IMR-90 (cell line): ENCODE measurements around the gene CALD1. TPM values are rescaled to one million over a fixed set of nuclear protein-coding genes. Genes with fewer than 3 reads are reported as not detected.

Experiments used
- ATAC-seq: fragments of 200-7000 bp; cut with Tn5 transposase; 2 replicates; pipeline ENCODE4 v1.9.1; 2020; ENCODE audit warnings: low read depth, mild to moderate bottlenecking, moderate library complexity
- BruUV-seq: library from RNA; stranded (reverse); fragments of 400-500 nt; replicated peaks from 2 replicates; lab custom pipeline; 2021; lab: Mats Ljungman, UMichigan
- CTCF ChIA-PET: fragments of 300-600 bp; formaldehyde crosslinking; extraction: SDS; loops from one replicate; lab custom pipeline; 2021; ENCODE audit warnings: antibody characterized with exemption; lab: Yijun Ruan, JAX
- POLR2A ChIA-PET: fragments of 300-600 bp; sonication (Branson Sonifier 250); formaldehyde crosslinking; loops from one replicate; lab custom pipeline; 2022; ENCODE audit warnings: antibody characterized with exemption; ENCODE audit not compliant: unreplicated experiment; lab: Charles Lee
- DNase-seq: peaks from one replicate; pipeline ENCODE4 v3.0.0; 2013
- H2AFZ ChIP-seq: replicated peaks from 2 replicates; pipeline ENCODE3; 2013; ENCODE audit warnings: low read length, mild to moderate bottlenecking; ENCODE audit not compliant: poor library complexity
- H2AK5ac ChIP-seq: 2 replicates; pipeline ENCODE4 v1.6.1; 2013; ENCODE audit warnings: low read depth, low read length, inconsistent platforms
- H2AK9ac ChIP-seq: replicated peaks from 2 replicates; pipeline ENCODE3; 2013; ENCODE audit warnings: mild to moderate bottlenecking, low read depth, low read length, moderate library complexity; ENCODE audit not compliant: poor library complexity
- H2BK120ac ChIP-seq: 2 replicates; pipeline ENCODE4 v1.6.1; 2013; ENCODE audit warnings: low read depth, low read length, inconsistent platforms
- H2BK15ac ChIP-seq: 3 replicates; pipeline ENCODE4 v1.6.1; 2013; ENCODE audit warnings: low read depth, low read length, inconsistent platforms
- H2BK20ac ChIP-seq: 2 replicates; pipeline ENCODE4 v1.6.1; 2013; ENCODE audit warnings: low read depth, mild to moderate bottlenecking, inconsistent platforms, low read length, moderate library complexity
- H2BK5ac ChIP-seq: 2 replicates; pipeline ENCODE4 v1.6.1; 2013; ENCODE audit warnings: mild to moderate bottlenecking, low read depth, low read length, inconsistent platforms; ENCODE audit not compliant: poor library complexity, severe bottlenecking
- H3K14ac ChIP-seq: replicated peaks from 2 replicates; pipeline ENCODE4 v1.6.1; 2013; ENCODE audit warnings: low read depth, low read length, inconsistent platforms
- H3K18ac ChIP-seq: 2 replicates; pipeline ENCODE4 v1.6.1; 2013; ENCODE audit warnings: low read depth, low read length, control low read depth
- H3K23ac ChIP-seq: 2 replicates; pipeline ENCODE4 v1.6.1; 2013; ENCODE audit warnings: low read depth, low read length, inconsistent platforms
- H3K27ac ChIP-seq: 2 replicates; pipeline ENCODE4 v1.5.1; 2013; ENCODE audit warnings: mild to moderate bottlenecking, control low read depth, low read length; ENCODE audit not compliant: insufficient read depth
- H3K27me3 ChIP-seq: 2 replicates; pipeline ENCODE4 v1.6.1; 2013; ENCODE audit warnings: low read length; ENCODE audit not compliant: control insufficient read depth, insufficient read depth
- H3K36me3 ChIP-seq: 2 replicates; pipeline ENCODE4 v1.6.1; 2013; ENCODE audit warnings: low read length, mixed read lengths; ENCODE audit not compliant: control insufficient read depth, insufficient read depth
- H3K4ac ChIP-seq: 2 replicates; pipeline ENCODE4 v1.6.1; 2013; ENCODE audit warnings: low read depth, low read length, inconsistent platforms
- H3K4me1 ChIP-seq: 2 replicates; pipeline ENCODE4 v1.6.1; 2013; ENCODE audit warnings: low read length, mixed read lengths; ENCODE audit not compliant: control insufficient read depth, insufficient read depth
- H3K4me2 ChIP-seq: 2 replicates; pipeline ENCODE4 v1.6.1; 2013; ENCODE audit warnings: low read depth, mild to moderate bottlenecking, control low read depth, low read length, moderate library complexity
- H3K4me3 ChIP-seq: 2 replicates; pipeline ENCODE4 v1.5.1; 2013; ENCODE audit warnings: low read depth, mild to moderate bottlenecking, control low read depth, low read length, moderate library complexity; ENCODE audit not compliant: insufficient read depth
- H3K56ac ChIP-seq: 2 replicates; pipeline ENCODE4 v1.6.1; 2013; ENCODE audit warnings: low read length, inconsistent platforms; ENCODE audit not compliant: insufficient read depth; ENCODE audit errors: extremely low read depth
- H3K79me1 ChIP-seq, 2 experiments: 2 replicates each; pipeline ENCODE4 v1.6.1; 2013; ENCODE audit warnings: low read length in 2 of 2, inconsistent platforms in 1 of 2, low read depth in 1 of 2
- H3K9ac ChIP-seq: 2 replicates; pipeline ENCODE4 v1.6.1; 2013; ENCODE audit warnings: low read depth, low read length, control low read depth
- H3K9me1 ChIP-seq: 2 replicates; pipeline ENCODE4 v1.6.1; 2013; ENCODE audit warnings: low read length, inconsistent platforms; ENCODE audit not compliant: insufficient read depth
- H3K9me3 ChIP-seq: 2 replicates; pipeline ENCODE4 v1.6.1; 2013; ENCODE audit warnings: low read length; ENCODE audit not compliant: control insufficient read depth, insufficient read depth
- H4K20me1 ChIP-seq: 2 replicates; pipeline ENCODE4 v1.6.1; 2013; ENCODE audit warnings: low read length, inconsistent platforms; ENCODE audit not compliant: insufficient read depth
- H4K5ac ChIP-seq: 2 replicates; pipeline ENCODE4 v1.6.1; 2013; ENCODE audit warnings: mild to moderate bottlenecking, low read depth, low read length, control low read depth
- H4K8ac ChIP-seq, 2 experiments: 2 replicates each; pipeline ENCODE4 v1.6.1; 2013; ENCODE audit warnings: low read depth in 2 of 2, low read length in 2 of 2, control low read depth in 1 of 2, inconsistent platforms in 1 of 2
- H4K91ac ChIP-seq: 2 replicates; pipeline ENCODE4 v1.6.1; 2013; ENCODE audit warnings: low read depth, low read length, inconsistent platforms; ENCODE audit not compliant: insufficient read depth
- BHLHE40 ChIP-seq: fragments of 150-350 bp; IDR thresholded peaks from 2 replicates; pipeline ENCODE4 v1.6.1; 2016; ENCODE audit warnings: mild to moderate bottlenecking, low read depth, low read length
- CEBPB ChIP-seq: IDR thresholded peaks from 2 replicates; pipeline ENCODE4 v1.6.1; 2012; ENCODE audit warnings: low read depth, low read length, improper control_type of control experiment
- CHD1 ChIP-seq: IDR thresholded peaks from 2 replicates; pipeline ENCODE4 v1.6.1; 2012; ENCODE audit warnings: low read depth, low read length, improper control_type of control experiment
- FOS ChIP-seq: fragments of 150-350 bp; IDR thresholded peaks from 2 replicates; pipeline ENCODE4 v1.6.1; 2016; ENCODE audit warnings: low read depth, low read length
- MAFK ChIP-seq: IDR thresholded peaks from 2 replicates; pipeline ENCODE4 v1.6.1; 2012; ENCODE audit warnings: low read depth, low read length, improper control_type of control experiment
- MAZ ChIP-seq: IDR thresholded peaks from 2 replicates; pipeline ENCODE4 v1.6.1; 2012; ENCODE audit warnings: low read depth, mild to moderate bottlenecking, low read length, improper control_type of control experiment, moderate library complexity, borderline replicate concordance
- MXI1 ChIP-seq: IDR thresholded peaks from 2 replicates; pipeline ENCODE4 v1.6.1; 2012; ENCODE audit warnings: low read depth, mild to moderate bottlenecking, low read length, moderate library complexity, borderline replicate concordance
- NFE2L2 ChIP-seq: fragments of 150-350 bp; IDR thresholded peaks from 2 replicates; pipeline ENCODE4 v1.6.1; 2016; ENCODE audit warnings: low read depth, mild to moderate bottlenecking, low read length
- POLR2A ChIP-seq: IDR thresholded peaks from 2 replicates; pipeline ENCODE4 v1.6.1; 2012; ENCODE audit warnings: mild to moderate bottlenecking, low read depth, low read length
- RAD21 ChIP-seq: IDR thresholded peaks from 2 replicates; pipeline ENCODE4 v1.6.1; 2012; ENCODE audit warnings: low read length, improper control_type of control experiment
- RCOR1 ChIP-seq: IDR thresholded peaks from 2 replicates; pipeline ENCODE4 v1.6.1; 2012; ENCODE audit warnings: mild to moderate bottlenecking, low read length, improper control_type of control experiment; ENCODE audit not compliant: insufficient replicate concordance
- WGBS, 2 experiments: methylation state at CpG; one replicate each; pipeline versions ENCODE4 v1.1.5 to v1.1.7; 2013; ENCODE audit warnings: missing lambda C conversion rate in 2 of 2; ENCODE audit not compliant: insufficient read length in 1 of 2; ENCODE audit errors: extremely low coverage in 2 of 2; 5-methylcytosine and 5-hydroxymethylcytosine counted together
- dilution Hi-C: fragments of 300-500 bp; cut with HindIII; formaldehyde crosslinking; loops from one replicate; pipeline ENCODE4 v1.14.3; 2018; ENCODE audit warnings: low sequenced_read_pairs; ENCODE audit not compliant: unreplicated experiment
- in situ Hi-C: fragments of 300-500 bp; cut with MboI; formaldehyde crosslinking; loops from 3 replicates; pipeline ENCODE4 v1.14.3; 2019; ENCODE audit warnings: low sequenced_read_pairs, inconsistent platforms, mixed read lengths
- intact Hi-C: fragments of 100-400 bp; cut with micrococcal nuclease; formaldehyde crosslinking; loops from 2 replicates; pipeline ENCODE4 v1.10.0; 2022
- polyA plus RNA-seq, 3 experiments: library from polyadenylated mRNA; depleted of rRNA; stranded (reverse); fragments of >200 nt; gene quantifications; 2 replicates each; pipeline ENCODE4 v1.2.3, GENCODE V29; 2012; ENCODE audit warnings: low replicate concordance in 1 of 3
- total RNA-seq: library from RNA; depleted of rRNA; stranded (reverse); fragments of >200 nt; gene quantifications from 2 replicates; pipeline ENCODE4 v1.2.3, GENCODE V29; 2012
- TF ChIP-seq, protein P1 (sequence below): fragments of 150-350 bp; IDR thresholded peaks from 2 replicates; pipeline ENCODE4 v1.6.1; 2016; ENCODE audit warnings: low read depth, mild to moderate bottlenecking, low read length, moderate library complexity, borderline replicate concordance
- TF ChIP-seq, protein P2 (sequence below): conservative IDR thresholded peaks from 2 replicates; pipeline ENCODE4 v1.5.1; 2012; ENCODE audit warnings: mild to moderate bottlenecking, low read depth, low read length, improper control_type of control experiment
- TF ChIP-seq, protein P3 (sequence below): fragments of 150-350 bp; IDR thresholded peaks from 2 replicates; pipeline ENCODE4 v1.6.1; 2017; ENCODE audit warnings: mild to moderate bottlenecking, antibody characterized with exemption, low read length, low read depth

Gene CALD1
- total and polyA plus RNA-seq, 2 of the 4 experiments (the other 2 are of a cell fraction), result 375 to 487 TPM

DNA sequence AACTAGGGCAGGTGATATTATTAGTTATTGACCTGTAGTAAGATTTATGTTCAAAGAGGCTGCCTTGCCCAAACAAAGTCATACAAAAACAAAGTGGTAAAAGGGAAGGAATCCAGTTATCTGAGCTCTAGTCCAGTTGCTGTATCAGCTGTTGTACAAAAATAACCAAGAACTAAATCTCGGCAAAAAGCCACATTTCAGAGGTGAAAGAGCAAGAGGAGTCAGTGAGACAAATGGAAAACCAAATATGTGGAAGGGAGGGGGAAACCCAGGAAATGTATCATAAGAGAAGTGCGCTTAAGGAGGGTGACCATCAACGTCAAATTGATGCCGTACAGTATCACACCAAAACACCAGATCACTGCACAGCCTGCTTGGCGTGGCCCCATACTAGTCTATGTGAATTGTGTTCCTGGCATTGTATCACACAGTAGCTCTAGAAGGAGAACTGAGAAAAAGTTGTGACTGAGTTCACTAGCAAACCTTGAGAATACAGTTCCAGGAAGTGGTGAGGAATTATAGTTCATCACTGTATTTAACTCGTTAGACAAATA lies 213.3 kb downstream of the CALD1 start:
- Histone ChIP-seq H3K23ac (no peak overlapping the region), H2BK5ac (no peak overlapping the region), H3K4me3 (no peak overlapping the region), H3K18ac (no peak overlapping the region), H2AK5ac (peak overlapping the region; percentile 83; the same call in 1 of the 2 replicates), H3K4me2 (no peak overlapping the region), H3K36me3 (peaks cover 2% of the 10 kb centered on the region; the same call in 1 of the 2 replicates), H2BK120ac (no peak overlapping the region), H3K14ac (no peak overlapping the region), H4K5ac (no peak overlapping the region), H4K20me1 (no peaks in the 10 kb centered on the region), H3K4me1 (peaks cover 6% of the 10 kb centered on the region), H3K79me1 (peaks cover 0 to 4% of the 10 kb centered on the region in 2 experiments; a peak in 1 of 4 replicates), H2AK9ac (no peak overlapping the region), H2BK20ac (no peak overlapping the region), H3K4ac (no peak overlapping the region), H3K9ac (no peak overlapping the region), H4K8ac (0 out of 4 replicates have a peak overlapping the region, but pooled peaks of 1 of the 2 experiments have one; percentile 17), H3K27ac (no peak overlapping the region), H4K91ac (no peak overlapping the region), H2AFZ (no peak overlapping the region), H3K56ac (no peak overlapping the region), H3K27me3 (no peaks in the 10 kb centered on the region), H2BK15ac (no peak overlapping the region), H3K9me1 (peaks cover 8% of the 10 kb centered on the region; the same call in 1 of the 2 replicates), H3K9me3 (no peaks in the 10 kb centered on the region)
- no CpG with 5 or more reads among the region's 6 CpGs for WGBS, 2 experiments
- ATAC-seq, result peak; percentile 35; the same call in 1 of the 2 replicates
- CTCF ChIA-PET, result no interaction called here
- dilution Hi-C loops (no loop called here), in situ Hi-C loops (no loop called here), intact Hi-C loops (no loop called here)
- DNase-seq, result peak; percentile 52
- TF ChIP-seq MAZ (no peak), NFE2L2 (no peak), FOS (no peak), CHD1 (no peak), MXI1 (no peak), BHLHE40 (no peak), POLR2A (no peak), RAD21 (no peak), RCOR1 (no peak), CEBPB (no peak), MAFK (no peak)
- TF ChIP-seq, protein P1, sequence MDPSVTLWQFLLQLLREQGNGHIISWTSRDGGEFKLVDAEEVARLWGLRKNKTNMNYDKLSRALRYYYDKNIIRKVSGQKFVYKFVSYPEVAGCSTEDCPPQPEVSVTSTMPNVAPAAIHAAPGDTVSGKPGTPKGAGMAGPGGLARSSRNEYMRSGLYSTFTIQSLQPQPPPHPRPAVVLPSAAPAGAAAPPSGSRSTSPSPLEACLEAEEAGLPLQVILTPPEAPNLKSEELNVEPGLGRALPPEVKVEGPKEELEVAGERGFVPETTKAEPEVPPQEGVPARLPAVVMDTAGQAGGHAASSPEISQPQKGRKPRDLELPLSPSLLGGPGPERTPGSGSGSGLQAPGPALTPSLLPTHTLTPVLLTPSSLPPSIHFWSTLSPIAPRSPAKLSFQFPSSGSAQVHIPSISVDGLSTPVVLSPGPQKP, result no peak
- TF ChIP-seq, protein P2, sequence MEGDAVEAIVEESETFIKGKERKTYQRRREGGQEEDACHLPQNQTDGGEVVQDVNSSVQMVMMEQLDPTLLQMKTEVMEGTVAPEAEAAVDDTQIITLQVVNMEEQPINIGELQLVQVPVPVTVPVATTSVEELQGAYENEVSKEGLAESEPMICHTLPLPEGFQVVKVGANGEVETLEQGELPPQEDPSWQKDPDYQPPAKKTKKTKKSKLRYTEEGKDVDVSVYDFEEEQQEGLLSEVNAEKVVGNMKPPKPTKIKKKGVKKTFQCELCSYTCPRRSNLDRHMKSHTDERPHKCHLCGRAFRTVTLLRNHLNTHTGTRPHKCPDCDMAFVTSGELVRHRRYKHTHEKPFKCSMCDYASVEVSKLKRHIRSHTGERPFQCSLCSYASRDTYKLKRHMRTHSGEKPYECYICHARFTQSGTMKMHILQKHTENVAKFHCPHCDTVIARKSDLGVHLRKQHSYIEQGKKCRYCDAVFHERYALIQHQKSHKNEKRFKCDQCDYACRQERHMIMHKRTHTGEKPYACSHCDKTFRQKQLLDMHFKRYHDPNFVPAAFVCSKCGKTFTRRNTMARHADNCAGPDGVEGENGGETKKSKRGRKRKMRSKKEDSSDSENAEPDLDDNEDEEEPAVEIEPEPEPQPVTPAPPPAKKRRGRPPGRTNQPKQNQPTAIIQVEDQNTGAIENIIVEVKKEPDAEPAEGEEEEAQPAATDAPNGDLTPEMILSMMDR, result no peak
- TF ChIP-seq, protein P3, sequence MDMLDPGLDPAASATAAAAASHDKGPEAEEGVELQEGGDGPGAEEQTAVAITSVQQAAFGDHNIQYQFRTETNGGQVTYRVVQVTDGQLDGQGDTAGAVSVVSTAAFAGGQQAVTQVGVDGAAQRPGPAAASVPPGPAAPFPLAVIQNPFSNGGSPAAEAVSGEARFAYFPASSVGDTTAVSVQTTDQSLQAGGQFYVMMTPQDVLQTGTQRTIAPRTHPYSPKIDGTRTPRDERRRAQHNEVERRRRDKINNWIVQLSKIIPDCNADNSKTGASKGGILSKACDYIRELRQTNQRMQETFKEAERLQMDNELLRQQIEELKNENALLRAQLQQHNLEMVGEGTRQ, result no peak
- POLR2A ChIA-PET, result no interaction called here
- BruUV-seq, result no TSS peak
